Thyroid gland (tissue), 4 donors: Measurements from ENCODE around the gene ASXL1. TPM values are rescaled to one million over a fixed set of nuclear protein-coding genes. Genes with fewer than 3 reads are reported as not detected.

Source experiments
- DNase-seq, 2 donors: peaks; one replicate each; pipeline ENCODE4 v3.0.0-alpha.2; 2019
- H3K27ac ChIP-seq, 3 donors: fragments of 200-600 bp; sonication (generic); 1 replicate in 2 of 3; 2 replicates in 1 of 3; pipeline ENCODE4 v1.5.1; 2016 to 2019; ENCODE audit warnings: mild to moderate bottlenecking in 1 of 3, moderate library complexity in 1 of 3
- H3K27me3 ChIP-seq: fragments of 200-600 bp; sonication (generic); one replicate; pipeline ENCODE4 v1.5.1; 2019
- H3K36me3 ChIP-seq, 2 donors: fragments of 200-600 bp; sonication (generic); one replicate each; pipeline ENCODE4 v1.5.1; 2016 to 2019
- H3K4me1 ChIP-seq, 2 donors: fragments of 200-600 bp; sonication (generic); one replicate each; pipeline ENCODE4 v1.5.1; 2017 to 2019
- H3K4me3 ChIP-seq, 3 donors: fragments of 200-600 bp; sonication (generic); replicated peaks in 1 of 3; 1 replicate in 2 of 3; 2 replicates in 1 of 3; pipeline ENCODE4 v1.5.1; 2016; ENCODE audit warnings: mild to moderate bottlenecking in 1 of 3
- H3K9me3 ChIP-seq: fragments of 200-600 bp; sonication (generic); one replicate; pipeline ENCODE4 v1.5.1; 2017
- POLR2A ChIP-seq, 2 donors: fragments of 450-650 bp; IDR thresholded peaks; one replicate each; pipeline ENCODE4 v1.6.1; 2017; ENCODE audit warnings: antibody characterized with exemption in 2 of 2, mild to moderate bottlenecking in 2 of 2, moderate library complexity in 1 of 2
- WGBS, 2 donors: methylation state at CpG; one replicate each; pipeline ENCODE4 v1.1.5; 2017; 5-methylcytosine and 5-hydroxymethylcytosine counted together
- intact Hi-C: fragments of 100-400 bp; cut with DNase I; formaldehyde crosslinking; loops from one replicate; pipeline ENCODE4 v1.15.1; 2023
- total RNA-seq, 4 donors: library from RNA; depleted of rRNA; stranded (reverse); fragments of >200 nt; gene quantifications; one replicate each; pipeline ENCODE4 v1.2.3, GENCODE V29; 2016
- TF ChIP-seq, protein P1 (sequence below), 6 experiments: fragments of 200-600 bp in 3 of 6; fragments of 450-650 bp in 3 of 6; sonication (generic) in 3 of 6; IDR thresholded peaks; one replicate each; pipeline ENCODE4 v1.5.1; 2016 to 2019; ENCODE audit warnings: antibody characterized with exemption in 6 of 6, mild to moderate bottlenecking in 2 of 6, inconsistent platforms in 1 of 6, moderate library complexity in 1 of 6

ASXL1 gene
- total RNA-seq, 4 donors from 2014 or later, result 62.1 to 155 (median 67.5) TPM

DNA sequence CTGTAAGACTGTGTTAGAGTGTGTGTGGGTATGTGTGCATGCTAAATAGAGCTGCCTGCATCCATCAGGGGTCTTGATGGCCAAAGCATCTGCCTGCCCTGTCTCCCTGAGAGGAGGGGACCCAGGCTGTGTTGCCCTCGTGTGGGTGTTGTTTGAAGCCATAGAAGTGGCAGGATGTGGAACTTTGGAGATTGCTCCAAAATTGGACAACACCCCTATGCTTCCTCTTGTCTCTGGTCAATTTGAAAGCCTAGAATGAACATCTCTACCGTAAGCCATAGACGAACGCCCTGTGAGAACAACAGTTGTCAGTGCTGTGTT, 82.6 kb downstream of the ASXL1 start:
- H3K27me3 ChIP-seq, result no peaks in the 10 kb centered on the region
- 91 to 96% methylated on average over 4 of the region's 4 CpGs for WGBS, 2 donors
- H3K9me3 ChIP-seq, result no peaks in the 10 kb centered on the region
- no peak overlapping the region for H3K4me3 ChIP-seq
- H3K36me3 ChIP-seq, result peaks cover 15 to 18% of the 10 kb centered on the region in 2 donors
- no peak overlapping the region for H3K27ac ChIP-seq
- DNase-seq, result no peak
- intact Hi-C loops, result no loop called here
- no peak for TF ChIP-seq POLR2A (IDR thresholded peaks at IDR 0.05)
- TF ChIP-seq, protein P1, sequence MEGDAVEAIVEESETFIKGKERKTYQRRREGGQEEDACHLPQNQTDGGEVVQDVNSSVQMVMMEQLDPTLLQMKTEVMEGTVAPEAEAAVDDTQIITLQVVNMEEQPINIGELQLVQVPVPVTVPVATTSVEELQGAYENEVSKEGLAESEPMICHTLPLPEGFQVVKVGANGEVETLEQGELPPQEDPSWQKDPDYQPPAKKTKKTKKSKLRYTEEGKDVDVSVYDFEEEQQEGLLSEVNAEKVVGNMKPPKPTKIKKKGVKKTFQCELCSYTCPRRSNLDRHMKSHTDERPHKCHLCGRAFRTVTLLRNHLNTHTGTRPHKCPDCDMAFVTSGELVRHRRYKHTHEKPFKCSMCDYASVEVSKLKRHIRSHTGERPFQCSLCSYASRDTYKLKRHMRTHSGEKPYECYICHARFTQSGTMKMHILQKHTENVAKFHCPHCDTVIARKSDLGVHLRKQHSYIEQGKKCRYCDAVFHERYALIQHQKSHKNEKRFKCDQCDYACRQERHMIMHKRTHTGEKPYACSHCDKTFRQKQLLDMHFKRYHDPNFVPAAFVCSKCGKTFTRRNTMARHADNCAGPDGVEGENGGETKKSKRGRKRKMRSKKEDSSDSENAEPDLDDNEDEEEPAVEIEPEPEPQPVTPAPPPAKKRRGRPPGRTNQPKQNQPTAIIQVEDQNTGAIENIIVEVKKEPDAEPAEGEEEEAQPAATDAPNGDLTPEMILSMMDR (IDR thresholded peaks at IDR 0.05), result no peak
- peaks cover 5 to 6% of the 10 kb centered on the region in 2 donors for H3K4me1 ChIP-seq

DNA sequence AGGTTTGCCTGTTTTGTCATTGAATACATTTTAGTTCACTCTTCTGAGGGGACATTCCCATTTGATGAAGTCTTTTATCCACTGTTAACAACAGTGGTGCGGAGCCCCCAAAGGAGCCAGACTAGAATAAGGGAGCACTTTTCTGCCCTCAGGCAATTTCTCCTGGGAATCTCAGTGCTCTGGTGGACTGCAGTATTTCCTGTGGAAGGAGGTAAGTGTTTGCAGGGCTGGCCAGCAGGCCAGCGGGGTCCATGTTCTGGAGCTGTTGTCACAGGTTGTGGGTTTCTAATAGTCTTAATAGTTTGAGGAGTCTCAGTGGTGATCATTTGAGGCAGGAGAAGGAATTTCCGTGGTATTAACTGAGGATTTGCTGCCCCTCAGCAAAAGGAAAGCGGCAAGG, 83.5 kb downstream of the ASXL1 start:
- H3K27me3 ChIP-seq, result no peaks in the 10 kb centered on the region
- no peaks in the 10 kb centered on the region for H3K9me3 ChIP-seq
- peaks cover 6 to 11% of the 10 kb centered on the region in 2 donors for H3K36me3 ChIP-seq
- 88 to 94% methylated on average over 4 of the region's 4 CpGs for whole genome bisulfite sequencing, 2 donors
- DNase-seq, result no peak
- TF ChIP-seq, protein P1 (IDR thresholded peaks at IDR 0.05), result no peak
- no peak for TF ChIP-seq POLR2A (IDR thresholded peaks at IDR 0.05)
- intact Hi-C loops, result no loop called here
- H3K27ac ChIP-seq, result no peak overlapping the region
- H3K4me1 ChIP-seq, result peaks cover 14 to 15% of the 10 kb centered on the region in 2 donors
- no peak overlapping the region for H3K4me3 ChIP-seq

- intact Hi-C loops, result no loop called here
- TF ChIP-seq, protein P1 (IDR thresholded peaks at IDR 0.05), result no peak
- no peak for TF ChIP-seq POLR2A (IDR thresholded peaks at IDR 0.05)
- 80 to 87% methylated on average over 10 of the region's 10 CpGs for WGBS, 2 donors
- Histone ChIP-seq H3K4me1 (peaks cover 20 to 22% of the 10 kb centered on the region in 2 donors), H3K36me3 (peaks cover 0 to 6% of the 10 kb centered on the region in 2 donors), H3K27ac (no peak overlapping the region), H3K27me3 (no peaks in the 10 kb centered on the region), H3K9me3 (no peaks in the 10 kb centered on the region), H3K4me3 (no peak overlapping the region)
- DNase-seq, result no peak
Observed at GRCh38 chr20:32442630-32443373, 84.7 kb downstream of the ASXL1 start.

GRCh38 chr20:32443386-32443974, 85.3 kb downstream of the ASXL1 start:
- no peak for DNase-seq

More at GRCh38 chr20:32443386-32443974, 85.3 kb downstream of the ASXL1 start:
- TF ChIP-seq POLR2A (IDR thresholded peaks at IDR 0.05), result no peak
- TF ChIP-seq, protein P1 (IDR thresholded peaks at IDR 0.05), result no peak
- Histone ChIP-seq H3K9me3 (no peaks in the 10 kb centered on the region), H3K27me3 (no peaks in the 10 kb centered on the region), H3K36me3 (peaks cover 0 to 3% of the 10 kb centered on the region in 2 donors), H3K4me3 (no peak overlapping the region), H3K27ac (no peak overlapping the region), H3K4me1 (peaks cover 24 to 28% of the 10 kb centered on the region in 2 donors)
- intact Hi-C loops, result no loop called here
- WGBS, 2 donors, result 88 to 90% methylated on average over 3 of the region's 3 CpGs
